Measurements from ENCODE around the gene LRRN2. TPM values are rescaled to one million over a fixed set of nuclear protein-coding genes. Genes with fewer than 3 reads are reported as not detected.

Gene LRRN2
- total and polyA plus RNA-seq, 9 of the 15 experiments (the other 6 are each of a cell fraction or from before 2014, with no cell fraction given), result 0.05 TPM; not detected in 8

DNA sequence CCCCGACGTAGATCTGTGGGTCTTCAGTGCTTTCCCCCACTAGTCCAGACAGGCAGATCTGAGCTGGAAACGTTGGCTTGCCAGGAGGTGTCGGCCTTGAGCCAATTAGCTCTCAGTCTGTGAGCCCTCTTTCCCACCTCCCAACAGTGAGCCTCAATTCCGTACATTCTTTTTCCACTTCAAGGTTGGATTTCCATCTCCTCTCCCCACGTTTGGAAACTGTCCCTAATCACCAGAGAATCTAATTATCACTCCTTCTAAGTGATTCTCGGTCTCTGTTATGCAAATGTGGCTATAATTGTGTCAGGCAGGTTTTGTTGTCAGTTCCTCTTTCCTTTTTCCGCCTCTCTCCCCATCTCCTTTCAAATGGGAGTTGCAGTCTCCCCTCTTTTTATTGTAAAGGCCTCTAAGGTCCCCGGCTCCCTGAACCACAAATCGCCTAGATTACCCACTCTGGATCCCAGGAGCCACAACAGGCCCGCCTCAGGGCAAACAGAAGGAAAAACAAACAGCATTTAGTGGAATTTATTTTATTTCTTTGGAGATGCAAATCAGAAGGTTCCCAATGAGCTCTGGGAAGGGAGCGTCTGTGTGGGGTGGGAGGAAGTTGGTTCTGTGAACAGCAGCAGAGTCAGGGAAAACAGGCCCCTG lies 29.4 kb upstream of the LRRN2 start (continued):
- TF ChIP-seq PRDM10 (IDR thresholded peaks at IDR 0.05; ENCODE audit: partially characterized antibody) (no peak), KLF10 (CRISPR knock-in tag; IDR thresholded peaks at IDR 0.05) (no peak), NEUROD1 (IDR thresholded peaks at IDR 0.05; ENCODE audit: borderline replicate concordance, low read depth, low read length, partially characterized antibody) (no peak), ZBTB1 (CRISPR knock-in tag; IDR thresholded peaks at IDR 0.05; ENCODE audit: borderline replicate concordance, low read depth) (no peak), ZNF23 (CRISPR knock-in tag; IDR thresholded peaks at IDR 0.05) (no peak), FOS (IDR thresholded peaks at IDR 0.05; ENCODE audit: extremely low read depth, insufficient read length) (no peak), ETS2 (tag; IDR thresholded peaks at IDR 0.05; ENCODE audit: borderline replicate concordance, poor library complexity, severe bottlenecking) (no peak), GTF3C2 (IDR thresholded peaks at IDR 0.05; ENCODE audit: borderline replicate concordance, extremely low read depth, insufficient read length) (no peak)
- TF ChIP-seq, protein P1, sequence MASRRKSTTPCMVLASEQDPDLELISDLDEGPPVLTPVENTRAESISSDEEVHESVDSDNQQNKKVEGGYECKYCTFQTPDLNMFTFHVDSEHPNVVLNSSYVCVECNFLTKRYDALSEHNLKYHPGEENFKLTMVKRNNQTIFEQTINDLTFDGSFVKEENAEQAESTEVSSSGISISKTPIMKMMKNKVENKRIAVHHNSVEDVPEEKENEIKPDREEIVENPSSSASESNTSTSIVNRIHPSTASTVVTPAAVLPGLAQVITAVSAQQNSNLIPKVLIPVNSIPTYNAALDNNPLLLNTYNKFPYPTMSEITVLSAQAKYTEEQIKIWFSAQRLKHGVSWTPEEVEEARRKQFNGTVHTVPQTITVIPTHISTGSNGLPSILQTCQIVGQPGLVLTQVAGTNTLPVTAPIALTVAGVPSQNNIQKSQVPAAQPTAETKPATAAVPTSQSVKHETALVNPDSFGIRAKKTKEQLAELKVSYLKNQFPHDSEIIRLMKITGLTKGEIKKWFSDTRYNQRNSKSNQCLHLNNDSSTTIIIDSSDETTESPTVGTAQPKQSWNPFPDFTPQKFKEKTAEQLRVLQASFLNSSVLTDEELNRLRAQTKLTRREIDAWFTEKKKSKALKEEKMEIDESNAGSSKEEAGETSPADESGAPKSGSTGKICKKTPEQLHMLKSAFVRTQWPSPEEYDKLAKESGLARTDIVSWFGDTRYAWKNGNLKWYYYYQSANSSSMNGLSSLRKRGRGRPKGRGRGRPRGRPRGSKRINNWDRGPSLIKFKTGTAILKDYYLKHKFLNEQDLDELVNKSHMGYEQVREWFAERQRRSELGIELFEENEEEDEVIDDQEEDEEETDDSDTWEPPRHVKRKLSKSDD (conservative IDR thresholded peaks at IDR 0.05; ENCODE audit: low read length), result no peak
- TF ChIP-seq, protein P2, sequence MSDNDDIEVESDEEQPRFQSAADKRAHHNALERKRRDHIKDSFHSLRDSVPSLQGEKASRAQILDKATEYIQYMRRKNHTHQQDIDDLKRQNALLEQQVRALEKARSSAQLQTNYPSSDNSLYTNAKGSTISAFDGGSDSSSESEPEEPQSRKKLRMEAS (CRISPR knock-in tag; IDR thresholded peaks at IDR 0.05), result 0 out of 2 replicates have a peak, but pooled peaks have one; percentile 38
- TF ChIP-seq, protein P3, sequence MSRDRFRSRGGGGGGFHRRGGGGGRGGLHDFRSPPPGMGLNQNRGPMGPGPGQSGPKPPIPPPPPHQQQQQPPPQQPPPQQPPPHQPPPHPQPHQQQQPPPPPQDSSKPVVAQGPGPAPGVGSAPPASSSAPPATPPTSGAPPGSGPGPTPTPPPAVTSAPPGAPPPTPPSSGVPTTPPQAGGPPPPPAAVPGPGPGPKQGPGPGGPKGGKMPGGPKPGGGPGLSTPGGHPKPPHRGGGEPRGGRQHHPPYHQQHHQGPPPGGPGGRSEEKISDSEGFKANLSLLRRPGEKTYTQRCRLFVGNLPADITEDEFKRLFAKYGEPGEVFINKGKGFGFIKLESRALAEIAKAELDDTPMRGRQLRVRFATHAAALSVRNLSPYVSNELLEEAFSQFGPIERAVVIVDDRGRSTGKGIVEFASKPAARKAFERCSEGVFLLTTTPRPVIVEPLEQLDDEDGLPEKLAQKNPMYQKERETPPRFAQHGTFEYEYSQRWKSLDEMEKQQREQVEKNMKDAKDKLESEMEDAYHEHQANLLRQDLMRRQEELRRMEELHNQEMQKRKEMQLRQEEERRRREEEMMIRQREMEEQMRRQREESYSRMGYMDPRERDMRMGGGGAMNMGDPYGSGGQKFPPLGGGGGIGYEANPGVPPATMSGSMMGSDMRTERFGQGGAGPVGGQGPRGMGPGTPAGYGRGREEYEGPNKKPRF (IDR thresholded peaks at IDR 0.05; ENCODE audit: low read depth, low read length), result no peak

Data from K562 (cell line).